ENCODE data around the gene TUBGCP5.

- TF ChIP-seq EZH2 (IDR thresholded peaks at IDR 0.05; ENCODE audit: borderline replicate concordance, insufficient read depth, low read length, poor library complexity, severe bottlenecking) (no peak), CTCF (IDR thresholded peaks at IDR 0.05; ENCODE audit: poor library complexity, severe bottlenecking) (no peak)
Observed at GRCh38 chr15:22967084-22967770, 72.1 kb downstream of the TUBGCP5 start.
